OCI-LY7 (cell line): ENCODE measurements around the gene UNC50. TPM values are rescaled to one million over a fixed set of nuclear protein-coding genes. Genes with fewer than 3 reads are reported as not detected.

Source experiments
- BruUV-seq: library from RNA; stranded (reverse); fragments of 400-500 nt; replicated peaks from 2 replicates; lab custom pipeline; 2021; lab: Mats Ljungman, UMichigan
- CTCF ChIA-PET: fragments of 300-600 bp; sonication (Branson Sonifier 250); formaldehyde crosslinking; loops from one replicate; lab custom pipeline; 2022; ENCODE audit warnings: antibody characterized with exemption; ENCODE audit not compliant: unreplicated experiment; lab: Charles Lee
- POLR2A ChIA-PET: fragments of 300-600 bp; sonication (Branson Sonifier 250); formaldehyde crosslinking; loops from one replicate; lab custom pipeline; 2022; ENCODE audit warnings: antibody characterized with exemption; lab: Charles Lee
- DNase-seq: peaks from one replicate; pipeline ENCODE4 v3.0.0-alpha.2; 2015; ENCODE audit warnings: low spot score
- H2AFZ ChIP-seq: fragments of 200-600 bp; sonication (generic), shearing (Covaris generic); 2 replicates; pipeline ENCODE4 v1.6.1; 2014; ENCODE audit warnings: mild to moderate bottlenecking, antibody characterized with exemption, low read length, moderate library complexity
- H3K27ac ChIP-seq: fragments of 200-600 bp; sonication (generic); 2 replicates; pipeline ENCODE4 v1.5.1; 2014; ENCODE audit warnings: mixed run types, low read depth, mild to moderate bottlenecking, moderate library complexity, low read length, inconsistent platforms; ENCODE audit not compliant: poor library complexity, severe bottlenecking
- H3K36me3 ChIP-seq: fragments of 200-600 bp; sonication (generic); 2 replicates; pipeline ENCODE4 v1.6.1; 2014; ENCODE audit warnings: mild to moderate bottlenecking, antibody characterized with exemption, low read length, moderate library complexity, mixed read lengths; ENCODE audit not compliant: insufficient read depth
- H3K4me1 ChIP-seq: fragments of 200-600 bp; sonication (generic); 2 replicates; pipeline ENCODE4 v1.5.1; 2014; ENCODE audit warnings: mild to moderate bottlenecking, low read length; ENCODE audit not compliant: insufficient read depth, poor library complexity, severe bottlenecking
- H3K4me2 ChIP-seq: fragments of 200-600 bp; sonication (generic); 2 replicates; pipeline ENCODE4 v1.6.1; 2014; ENCODE audit warnings: mild to moderate bottlenecking, low read length
- H3K4me3 ChIP-seq: fragments of 200-600 bp; sonication (generic); 2 replicates; pipeline ENCODE4 v1.5.1; 2014; ENCODE audit warnings: mild to moderate bottlenecking, low read depth, low read length; ENCODE audit not compliant: poor library complexity, severe bottlenecking
- H3K79me2 ChIP-seq: fragments of 200-600 bp; sonication (generic); 2 replicates; pipeline ENCODE4 v1.6.1; 2016; ENCODE audit warnings: low read depth, mild to moderate bottlenecking, low read length, moderate library complexity, mixed read lengths; ENCODE audit not compliant: insufficient read depth
- H3K9me2 ChIP-seq: fragments of 200-600 bp; sonication (generic); 2 replicates; pipeline ENCODE4 v1.6.1; 2016; ENCODE audit warnings: mild to moderate bottlenecking, low read length, mixed read lengths; ENCODE audit not compliant: insufficient read depth
- H3K9me3 ChIP-seq: fragments of 200-600 bp; sonication (generic); 2 replicates; pipeline ENCODE4 v1.6.1; 2014; ENCODE audit warnings: mild to moderate bottlenecking, mixed run types, low read length, mixed read lengths
- H4K20me1 ChIP-seq: fragments of 200-600 bp; sonication (generic); 2 replicates; pipeline ENCODE4 v1.6.1; 2014; ENCODE audit warnings: mild to moderate bottlenecking, antibody characterized with exemption, low read length, moderate library complexity, mixed read lengths; ENCODE audit not compliant: insufficient read depth
- CTCF ChIP-seq: fragments of 200-600 bp; sonication (generic); conservative IDR thresholded peaks from 2 replicates; pipeline ENCODE4 v1.5.1; 2014; ENCODE audit warnings: mild to moderate bottlenecking, antibody characterized with exemption, low read length, moderate library complexity, mixed read lengths
- EZH2phosphoT487 ChIP-seq: fragments of 200-600 bp; sonication (generic); IDR thresholded peaks from 2 replicates; pipeline ENCODE4 v1.6.1; 2018; ENCODE audit warnings: low read depth, borderline replicate concordance, mild to moderate bottlenecking, mixed run types, antibody characterized with exemption, low read length, moderate library complexity, mixed read lengths
- intact Hi-C: fragments of 100-400 bp; cut with micrococcal nuclease; formaldehyde crosslinking; loops from one replicate; pipeline ENCODE4 v1.10.0; 2022; ENCODE audit not compliant: unreplicated experiment
- total RNA-seq, 2 experiments: library from RNA; depleted of rRNA in 1 of 2; stranded (reverse); fragments of >200 nt in 1 of 2; shearing (Covaris generic) in 1 of 2; gene quantifications; 2 replicates each; pipeline ENCODE4 v1.2.3, GENCODE V29; 2014 to 2022

UNC50 gene
- total RNA-seq, 2 experiments from 2014 or later = 24.4 to 33.3 TPM

DNA sequence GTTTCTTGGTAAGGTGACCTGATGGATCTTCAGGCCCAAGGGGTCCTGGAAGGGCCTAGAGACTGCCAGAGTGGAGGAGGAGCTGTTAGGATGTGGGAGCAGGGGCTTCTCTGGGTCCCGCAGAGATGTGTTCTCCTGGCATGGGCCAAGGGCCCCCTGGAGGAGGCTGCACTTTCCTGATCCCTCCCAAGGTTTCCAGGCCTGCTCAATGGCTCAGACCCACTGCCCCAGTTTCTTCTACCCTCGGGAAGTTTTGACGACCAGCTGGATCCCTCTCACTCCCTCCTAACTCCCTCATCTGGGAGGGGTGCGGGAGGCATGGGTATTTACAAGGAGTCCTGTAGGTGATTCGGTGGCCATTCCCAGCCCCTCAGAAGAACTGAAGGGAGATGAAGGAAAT, 36.2 kb upstream of the UNC50 start:
- Histone ChIP-seq H3K4me2 (no peak overlapping the region), H3K79me2 (no peaks in the 10 kb centered on the region), H2AFZ (no peak overlapping the region), H3K36me3 (no peaks in the 10 kb centered on the region), H4K20me1 (no peaks in the 10 kb centered on the region), H3K4me3 (no peak overlapping the region), H3K4me1 (no peaks in the 10 kb centered on the region), H3K9me2 (no peaks in the 10 kb centered on the region), H3K27ac (no peak overlapping the region), H3K9me3 (no peaks in the 10 kb centered on the region)
- intact Hi-C loops = no loop called here
- POLR2A ChIA-PET = no interaction called here
- no TSS peak for BruUV-seq
- CTCF ChIA-PET = interaction anchor here (0.9 kb wide), 1 partner anchor 10 kb away, joined by 14 read pairs; no protein-coding TSS in a partner anchor
- DNase-seq = no peak
- TF ChIP-seq CTCF (no peak), EZH2phosphoT487 (no peak)

- ChIA-PET POLR2A (no interaction called here), CTCF (interaction anchor here (0.9 kb wide), 1 partner anchor 10 kb away, joined by 14 read pairs; no protein-coding TSS in a partner anchor)
- no peaks in the 10 kb centered on the region for H3K9me3 ChIP-seq
- TF ChIP-seq EZH2phosphoT487 (no peak), CTCF (no peak)
- H3K4me2 ChIP-seq = no peak overlapping the region
- H3K27ac ChIP-seq = no peak overlapping the region
- no peak overlapping the region for H2AFZ ChIP-seq
- no peaks in the 10 kb centered on the region for H3K79me2 ChIP-seq
- no peaks in the 10 kb centered on the region for H3K9me2 ChIP-seq
- no peak overlapping the region for H3K4me3 ChIP-seq
- BruUV-seq = no TSS peak
- no peaks in the 10 kb centered on the region for H3K36me3 ChIP-seq
- no peaks in the 10 kb centered on the region for H3K4me1 ChIP-seq
- intact Hi-C loops = no loop called here
- no peak for DNase-seq
- H4K20me1 ChIP-seq = no peaks in the 10 kb centered on the region
These were observed 35.7 kb upstream of the UNC50 start for GRCh38 chr2:98572676-98573075.

DNA sequence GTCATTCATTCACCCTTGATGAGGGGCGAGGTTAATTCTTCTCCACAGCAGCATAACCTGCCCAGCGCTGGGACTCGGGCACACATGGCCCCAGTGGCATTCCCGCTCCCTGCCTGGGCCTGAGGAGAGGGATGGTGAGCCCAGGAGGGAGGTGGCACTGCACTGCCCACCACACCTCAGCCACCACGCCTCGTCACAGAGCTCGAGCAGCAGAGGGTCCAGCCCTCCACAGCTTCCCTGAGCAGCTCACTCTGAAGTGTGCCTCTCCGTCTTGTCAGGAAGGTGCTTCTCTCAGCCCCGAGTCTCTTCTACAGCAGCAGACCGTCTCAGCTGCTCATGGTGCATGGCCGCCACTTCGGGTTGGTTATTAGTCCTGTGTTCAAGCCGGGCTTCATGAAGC, 35.0 kb upstream of the UNC50 start:
- no peak overlapping the region for H3K4me2 ChIP-seq
- no peak for DNase-seq
- TF ChIP-seq EZH2phosphoT487 (no peak), CTCF (no peak)
- H3K4me3 ChIP-seq = no peak overlapping the region
- H3K4me1 ChIP-seq = no peaks in the 10 kb centered on the region
- ChIA-PET POLR2A (no interaction called here), CTCF (no interaction called here)
- no peaks in the 10 kb centered on the region for H3K36me3 ChIP-seq
- intact Hi-C loops = no loop called here
- no peaks in the 10 kb centered on the region for H3K79me2 ChIP-seq
- BruUV-seq = no TSS peak
- no peak overlapping the region for H3K27ac ChIP-seq
- H4K20me1 ChIP-seq = no peaks in the 10 kb centered on the region
- H2AFZ ChIP-seq = no peak overlapping the region
- no peaks in the 10 kb centered on the region for H3K9me2 ChIP-seq
- no peaks in the 10 kb centered on the region for H3K9me3 ChIP-seq
